Stimulated activated CD4-positive, alpha-beta T cell treated with anti-CD3 and anti-CD28 coated beads, TNF-alpha, amount 100 ng/mL, for 1 hour (primary cell): ENCODE data around the gene ALG12.

Source experiments
- DNase-seq, 3 donors: peaks; one replicate each; pipeline ENCODE4 v3.0.0-alpha.2; 2020; ENCODE audit warnings: low read depth in 3 of 3, low spot score in 1 of 3

Gene ALG12

DNA sequence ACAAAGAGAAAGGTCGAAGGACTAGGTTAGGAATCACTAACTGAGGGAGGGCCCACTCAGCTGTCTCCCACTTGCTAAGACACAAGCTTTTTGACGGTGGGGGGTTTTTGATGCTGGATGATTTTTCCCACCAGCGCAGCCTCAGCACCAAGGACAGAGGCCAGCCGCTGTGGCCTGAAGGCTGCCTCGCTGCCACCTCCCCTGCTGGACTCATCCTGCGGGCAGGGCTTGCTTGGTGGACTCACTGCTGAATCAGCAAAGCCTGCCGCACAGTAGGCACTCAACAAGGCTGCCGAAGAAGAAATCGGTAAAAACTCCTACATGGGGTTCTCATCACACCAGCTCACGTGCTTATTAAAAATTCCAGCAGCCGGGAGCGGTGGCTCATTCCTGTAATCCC is 2.6 kb downstream of the ALG12 start:
- DNase-seq: no peak

- DNase-seq: no peak
Observed at GRCh38 chr22:49914256-49914655, 4.0 kb downstream of the ALG12 start.

DNA sequence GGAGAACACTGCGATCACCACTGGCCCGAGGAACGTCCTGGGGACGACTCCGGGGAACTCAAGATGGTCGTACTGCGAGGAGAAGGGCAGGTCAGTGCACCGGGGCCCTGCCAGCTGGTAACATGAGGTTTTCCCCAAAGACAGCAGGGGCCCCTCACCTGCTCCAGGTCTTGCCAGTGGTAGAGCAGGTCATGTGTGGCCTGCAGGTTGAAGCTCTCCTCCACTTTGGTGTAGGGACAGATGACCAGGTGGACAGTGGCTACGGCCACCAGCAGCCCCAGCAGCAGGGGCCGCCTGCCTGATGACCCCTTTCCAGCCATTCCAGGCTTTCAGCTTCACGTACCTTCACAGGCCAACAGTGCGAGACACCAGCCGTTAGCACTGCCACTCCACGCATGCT is 4.8 kb downstream of the ALG12 start:
- no peak for DNase-seq

- DNase-seq: no peak
Observed at GRCh38 chr22:49913026-49913425, 5.2 kb downstream of the ALG12 start.

GRCh38 chr22:49911881-49912625 is 6.2 kb downstream of the ALG12 start:
- DNase-seq: no peak

- no peak for DNase-seq
Observed at GRCh38 chr22:49910229-49911155, 7.7 kb downstream of the ALG12 start.

DNA sequence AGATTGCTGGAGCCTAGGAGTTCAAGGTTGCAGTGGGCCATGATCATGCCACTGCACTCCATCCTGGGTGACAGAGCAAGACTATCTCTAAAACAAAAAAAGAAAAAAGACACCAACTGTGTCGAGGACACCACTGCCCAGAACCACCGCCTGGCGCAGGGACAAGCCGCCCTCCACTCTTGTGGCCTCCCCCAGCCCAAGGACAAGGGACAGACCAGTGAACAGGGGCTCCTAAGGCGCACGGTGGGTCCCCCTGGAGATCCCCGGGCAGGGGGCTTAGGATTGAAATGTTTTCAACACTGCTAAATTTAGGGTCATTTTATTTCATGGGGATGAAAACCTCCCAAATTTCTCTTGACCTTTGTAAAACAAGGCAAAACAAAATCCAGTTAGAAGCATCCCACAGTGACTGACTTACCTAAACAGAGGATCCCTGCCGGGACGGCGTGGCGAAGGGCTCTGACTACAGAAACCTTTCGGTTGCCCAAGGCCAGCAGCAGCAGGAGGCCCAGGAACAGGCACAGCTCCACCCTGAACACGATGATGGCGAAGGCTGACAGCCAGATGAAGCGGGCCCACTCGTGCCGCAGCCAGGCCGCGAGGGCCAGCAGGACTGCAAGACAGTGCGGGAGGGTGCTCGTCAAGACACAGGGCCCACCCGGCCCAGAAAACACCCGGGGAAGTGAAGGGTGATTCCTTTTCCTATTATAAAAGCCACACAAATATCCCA is 8.6 kb downstream of the ALG12 start:
- DNase-seq: no peak

DNA sequence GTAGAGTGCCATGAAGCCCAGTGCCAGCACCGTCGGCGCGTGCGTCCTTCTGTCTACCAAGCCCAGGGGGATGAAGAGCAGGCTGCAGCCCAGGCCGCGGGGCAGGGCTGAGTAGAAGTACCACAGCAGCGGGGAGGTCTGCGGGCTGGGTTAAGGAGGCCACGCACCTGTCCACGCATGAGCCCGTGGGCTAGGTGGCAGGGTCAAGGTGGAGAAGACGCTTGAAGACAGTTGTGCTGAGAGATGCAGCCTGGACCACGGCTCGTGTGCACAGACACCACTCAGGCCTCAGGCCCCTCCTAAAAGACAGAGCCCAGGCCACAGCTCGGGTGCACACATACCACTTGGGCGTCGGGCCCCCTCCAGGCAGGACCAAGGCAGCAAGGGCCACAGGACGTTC is 10.4 kb downstream of the ALG12 start:
- DNase-seq: no peak

DNA sequence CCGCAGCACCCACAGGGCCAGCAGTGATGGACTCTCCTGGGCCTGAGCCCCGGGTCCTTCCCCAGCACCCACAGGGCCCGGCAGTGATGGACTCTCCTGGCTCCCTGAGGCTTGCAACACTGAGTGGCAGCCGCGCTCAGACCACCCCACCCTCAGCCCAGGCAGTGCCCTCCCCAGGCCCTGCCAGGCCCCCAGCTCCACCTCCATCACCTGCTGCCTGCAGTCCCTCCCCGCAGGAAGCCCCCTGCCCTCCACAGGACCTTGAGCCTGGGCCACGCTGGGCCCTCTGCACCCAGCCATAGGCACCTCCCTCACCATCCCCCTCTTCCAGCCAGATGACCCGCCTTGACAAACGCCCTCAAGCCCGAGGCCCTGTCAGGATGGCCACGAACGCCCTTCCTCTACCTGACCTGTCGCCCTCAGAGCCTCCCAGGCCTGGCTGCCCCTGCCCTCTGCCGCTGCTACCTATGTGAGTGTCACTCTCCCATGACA is 11.4 kb downstream of the ALG12 start:
- DNase-seq: no peak

DNA sequence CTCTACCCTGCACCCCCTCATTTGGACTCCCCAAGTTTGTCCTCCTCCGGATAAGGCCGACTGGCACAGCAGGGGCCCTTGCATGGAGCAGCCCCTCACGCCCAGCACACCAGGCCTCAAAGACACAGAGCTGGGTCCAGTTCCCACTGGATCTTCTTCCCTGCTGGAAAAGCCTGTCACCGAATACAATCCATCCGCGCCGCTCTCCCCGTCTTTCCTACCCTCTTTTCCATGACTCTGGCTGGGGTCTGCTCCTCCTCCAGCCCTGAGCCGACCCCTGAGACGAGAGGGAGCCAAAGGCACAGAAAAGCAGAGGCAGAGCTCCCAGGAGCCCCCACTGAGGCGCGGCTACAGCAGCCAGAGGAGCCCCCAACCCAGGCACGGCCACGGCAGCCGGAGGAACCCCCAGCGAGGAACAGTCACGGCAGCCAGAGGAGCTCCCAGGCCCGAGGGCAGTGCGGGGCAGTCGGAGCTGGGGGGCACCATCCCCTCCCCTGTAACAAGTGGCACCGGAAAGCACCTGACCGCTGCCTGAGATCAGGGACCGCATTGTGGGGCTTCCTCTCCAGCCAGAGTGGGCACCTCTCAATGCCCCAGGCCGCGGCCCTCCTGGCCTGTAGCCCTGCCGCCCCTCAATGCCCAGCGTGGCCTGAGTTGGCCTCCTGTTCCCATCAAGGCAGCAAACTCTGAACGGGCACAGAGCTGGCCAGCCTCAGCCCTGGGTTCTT is 12.0 kb downstream of the ALG12 start:
- no peak for DNase-seq

DNA sequence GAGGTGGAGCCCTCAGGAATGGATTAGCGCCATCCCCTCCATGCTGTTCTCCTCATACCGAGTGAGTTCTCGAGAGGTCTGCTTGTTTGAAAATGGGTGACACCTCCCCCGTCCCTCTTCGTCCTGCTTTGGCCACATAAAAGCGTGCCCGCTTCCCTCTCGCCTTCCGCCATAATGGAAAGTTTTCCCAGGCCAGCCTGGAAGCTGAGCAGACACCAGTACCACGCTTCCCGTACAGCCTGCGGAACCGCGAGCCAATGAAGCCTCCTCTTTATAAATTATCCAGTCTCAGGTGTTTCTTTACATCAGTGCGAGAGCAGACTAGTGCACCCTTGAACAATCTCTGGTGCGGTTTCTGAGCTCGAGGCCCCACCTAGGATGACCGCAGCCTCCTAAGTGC is 12.8 kb downstream of the ALG12 start:
- no peak for DNase-seq

GRCh38 chr22:49904040-49904369 is 14.2 kb downstream of the ALG12 start:
- no peak for DNase-seq

- no peak for DNase-seq
Observed at GRCh38 chr22:49903322-49904039, 14.8 kb downstream of the ALG12 start.

GRCh38 chr22:49901457-49901856 is 16.8 kb downstream of the ALG12 start:
- DNase-seq: no peak

DNA sequence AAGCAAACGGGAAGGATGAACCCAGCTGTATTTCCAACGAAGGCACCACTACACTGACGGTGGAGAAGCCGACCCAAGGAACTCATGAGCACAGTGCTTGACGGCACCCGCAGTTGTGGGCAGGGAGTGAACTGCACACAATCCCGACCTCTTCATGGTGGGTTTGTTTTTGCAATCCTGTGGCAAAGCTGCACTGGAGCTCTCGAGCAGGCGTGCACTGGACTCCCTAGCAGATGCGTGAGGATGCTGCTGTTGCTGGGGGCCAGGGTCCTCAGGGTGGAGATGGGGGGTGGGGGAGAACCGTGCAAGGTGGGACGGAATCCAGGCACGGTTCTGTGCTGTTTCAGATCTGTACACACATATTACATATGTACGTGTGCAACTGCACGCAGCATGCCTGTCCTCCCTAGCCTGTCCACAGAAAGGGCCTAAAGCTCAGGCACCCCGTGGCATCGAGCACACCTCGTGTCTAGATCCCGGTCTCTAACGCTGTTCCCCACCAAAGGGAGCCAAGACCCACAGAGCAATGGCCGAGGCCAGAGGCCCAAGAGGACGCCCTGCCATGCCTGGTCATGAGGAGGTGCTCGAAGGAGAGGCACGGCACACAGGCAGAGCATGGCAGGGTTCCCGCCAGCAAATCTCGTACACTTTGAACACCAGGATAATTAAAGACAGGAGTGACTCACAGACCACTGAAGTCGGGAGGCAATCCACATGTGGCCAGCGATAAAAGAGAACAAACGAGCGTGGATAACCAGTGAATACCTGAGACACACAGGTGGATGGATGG is 17.6 kb downstream of the ALG12 start:
- no peak for DNase-seq

GRCh38 chr22:49899530-49899929 is 18.7 kb downstream of the ALG12 start:
- DNase-seq: no peak

GRCh38 chr22:49897015-49897684 is 21.1 kb downstream of the ALG12 start:
- DNase-seq: no peak

DNA sequence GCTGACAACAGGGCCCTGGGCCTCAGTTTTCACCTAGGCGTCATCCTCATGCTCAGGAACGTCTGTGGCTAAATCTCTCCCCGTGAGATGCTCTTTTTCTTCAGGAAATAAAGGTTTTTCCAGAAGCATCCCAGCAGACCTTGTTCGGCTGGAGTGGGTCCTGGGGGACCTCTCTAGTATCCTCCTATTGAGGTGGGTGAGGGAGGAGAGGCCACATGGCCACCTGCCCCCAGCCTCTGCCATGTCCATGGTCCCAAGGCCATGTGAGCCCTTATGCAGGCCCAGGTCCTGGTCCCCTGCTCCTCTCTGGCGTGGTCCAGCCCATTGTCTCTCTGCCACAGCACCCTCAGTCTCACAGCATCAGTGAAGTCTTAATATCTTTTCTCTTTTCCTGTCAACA is 22.0 kb downstream of the ALG12 start:
- DNase-seq: no peak
